Left lobe of liver (tissue), 2 donors: Measurements from ENCODE around the gene ARIH1. TPM values are rescaled to one million over a fixed set of nuclear protein-coding genes. Genes with fewer than 3 reads are reported as not detected.

ENCODE experiments used
- ATAC-seq: fragments of 200-7000 bp; cut with Tn5 transposase; one replicate; pipeline ENCODE4 v1.9.1; 2020; ENCODE audit warnings: mild to moderate bottlenecking, moderate library complexity
- DNase-seq: peaks from one replicate; pipeline ENCODE4 v3.0.0-alpha.2; 2020; ENCODE audit warnings: low spot score
- total RNA-seq: library from RNA; stranded (reverse); gene quantifications from one replicate; pipeline ENCODE4 v1.2.1, GENCODE V29; 2021
- donor health status: DM: no; HTN: no; CAD: no; lungs with moderate emphysema.
- donor health status: DM: no; HTN: yes; CAD: no.

Gene ARIH1
- total RNA-seq, 1 donor from 2014 or later = 65.9 TPM

GRCh38 chr15:72535911-72536310, 61.8 kb downstream of the ARIH1 start:
- ATAC-seq (no peak), DNase-seq (no peak)

- ATAC-seq = no peak
- DNase-seq = no peak
Observed at GRCh38 chr15:72536506-72536905, 62.4 kb downstream of the ARIH1 start.

GRCh38 chr15:72538931-72539330, 64.8 kb downstream of the ARIH1 start:
- DNase-seq (no peak), ATAC-seq (no peak)

- ATAC-seq = no peak
- DNase-seq = no peak
Observed at GRCh38 chr15:72540606-72541237, 66.6 kb downstream of the ARIH1 start.

GRCh38 chr15:72541674-72542073, 67.5 kb downstream of the ARIH1 start:
- no peak for DNase-seq
- ATAC-seq = no peak

GRCh38 chr15:72545156-72545555, 71.0 kb downstream of the ARIH1 start:
- ATAC-seq = no peak

GRCh38 chr15:72554471-72555425, 80.6 kb downstream of the ARIH1 start:
- ATAC-seq (no peak), DNase-seq (no peak)

More at GRCh38 chr15:72545156-72545555, 71.0 kb downstream of the ARIH1 start:
- DNase-seq = no peak

GRCh38 chr15:72559781-72560180, 85.7 kb downstream of the ARIH1 start:
- ATAC-seq (no peak), DNase-seq (no peak)

GRCh38 chr15:72560458-72560857, 86.3 kb downstream of the ARIH1 start:
- ATAC-seq = no peak

GRCh38 chr15:72562386-72562785, 88.3 kb downstream of the ARIH1 start:
- no peak for ATAC-seq

More at GRCh38 chr15:72560458-72560857, 86.3 kb downstream of the ARIH1 start:
- no peak for DNase-seq

GRCh38 chr15:72562878-72563277, 88.7 kb downstream of the ARIH1 start:
- ATAC-seq = no peak

More at GRCh38 chr15:72562386-72562785, 88.3 kb downstream of the ARIH1 start:
- DNase-seq = no peak

GRCh38 chr15:72564091-72564490, 90.0 kb downstream of the ARIH1 start:
- no peak for ATAC-seq
- no peak for DNase-seq

More at GRCh38 chr15:72562878-72563277, 88.7 kb downstream of the ARIH1 start:
- DNase-seq = no peak

- no peak for DNase-seq
- no peak for ATAC-seq
Observed at GRCh38 chr15:72566973-72567372, 92.8 kb downstream of the ARIH1 start.

- ATAC-seq = no peak
Observed at GRCh38 chr15:72570059-72570458, 95.9 kb downstream of the ARIH1 start.

GRCh38 chr15:72579814-72580213, 105.7 kb downstream of the ARIH1 start:
- DNase-seq (no peak), ATAC-seq (no peak)

More at GRCh38 chr15:72570059-72570458, 95.9 kb downstream of the ARIH1 start:
- no peak for DNase-seq

GRCh38 chr15:72584006-72584405, 109.9 kb downstream of the ARIH1 start:
- ATAC-seq = no peak
- DNase-seq = no peak

- DNase-seq = no peak
- no peak for ATAC-seq
Observed at GRCh38 chr15:72585025-72585424, 110.9 kb downstream of the ARIH1 start.

- no peak for DNase-seq
- ATAC-seq = peak; percentile 38
Observed at GRCh38 chr15:72585476-72586058, 111.4 kb downstream of the ARIH1 start.

GRCh38 chr15:72588096-72588495, 114.0 kb downstream of the ARIH1 start:
- DNase-seq (no peak), ATAC-seq (no peak)

- ATAC-seq = no peak
Observed at GRCh38 chr15:72590427-72590826, 116.3 kb downstream of the ARIH1 start.

GRCh38 chr15:72591361-72591760, 117.2 kb downstream of the ARIH1 start:
- DNase-seq (no peak), ATAC-seq (no peak)

More at GRCh38 chr15:72590427-72590826, 116.3 kb downstream of the ARIH1 start:
- no peak for DNase-seq
